HL-60 (cell line): ENCODE data around the gene SH3RF2.

Source experiments
- DNase-seq, 2 experiments: peaks; one replicate each; pipeline ENCODE4 v3.0.0-alpha.2; 2010 to 2020; ENCODE audit warnings: low read depth in 1 of 2, low spot score in 1 of 2
- H3K27ac ChIP-seq: fragments of 250-450 bp; sonication (Bioruptor Pico); replicated peaks from 2 replicates; pipeline ENCODE4 v1.5.1; 2020; ENCODE audit warnings: mild to moderate bottlenecking, moderate library complexity
- H3K27me3 ChIP-seq: fragments of 250-450 bp; sonication (Bioruptor Pico); 2 replicates; pipeline ENCODE4 v1.5.1; 2021; ENCODE audit warnings: mild to moderate bottlenecking, moderate library complexity; ENCODE audit not compliant: insufficient read depth, poor library complexity, severe bottlenecking
- H3K4me3 ChIP-seq: replicated peaks from 2 replicates; pipeline ENCODE4 v1.5.1; 2011; ENCODE audit warnings: mild to moderate bottlenecking, control low read depth, low read length; ENCODE audit not compliant: insufficient read depth
- CTCF ChIP-seq: IDR thresholded peaks from one replicate; pipeline ENCODE4 v1.5.1; 2011; ENCODE audit warnings: low read length, control low read depth, inconsistent platforms; ENCODE audit not compliant: insufficient read depth
- GABPA ChIP-seq: IDR thresholded peaks from 2 replicates; pipeline ENCODE4 v1.6.1; 2012; ENCODE audit warnings: low read depth
- POLR2AphosphoS5 ChIP-seq: IDR thresholded peaks from 2 replicates; pipeline ENCODE4 v1.6.1; 2012; ENCODE audit warnings: low read depth
- SPI1 ChIP-seq: IDR thresholded peaks from 2 replicates; pipeline ENCODE4 v1.6.1; 2012; ENCODE audit warnings: low read depth, mild to moderate bottlenecking, borderline replicate concordance
- TF ChIP-seq, protein P1 (sequence below): IDR thresholded peaks from 2 replicates; pipeline ENCODE4 v1.6.1; 2012; ENCODE audit warnings: low read depth; ENCODE audit not compliant: insufficient replicate concordance

SH3RF2 gene

DNA sequence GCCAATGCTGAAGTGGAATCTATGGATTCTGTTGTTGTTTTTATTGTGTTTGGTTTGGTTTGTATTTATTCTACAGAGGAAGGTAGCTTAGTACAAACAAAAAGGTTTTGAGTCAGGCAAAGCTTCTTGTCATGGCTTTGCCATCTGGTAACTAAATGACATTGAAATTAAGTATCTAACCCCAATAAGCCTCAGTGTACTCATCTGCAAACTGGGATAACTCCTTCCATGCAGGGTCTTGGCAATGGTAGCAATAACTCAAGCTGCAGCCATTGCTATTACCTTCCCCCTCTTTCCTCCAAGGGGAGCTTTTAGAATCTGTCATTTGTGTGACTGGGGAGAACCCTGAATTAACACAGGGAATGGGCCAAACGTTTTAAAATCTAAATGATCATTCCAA is 89.3 kb downstream of the SH3RF2 start:
- Histone ChIP-seq H3K27ac (no peak overlapping the region), H3K27me3 (no peaks in the 10 kb centered on the region), H3K4me3 (no peak overlapping the region)
- DNase-seq, result no peak
- TF ChIP-seq, protein P1, sequence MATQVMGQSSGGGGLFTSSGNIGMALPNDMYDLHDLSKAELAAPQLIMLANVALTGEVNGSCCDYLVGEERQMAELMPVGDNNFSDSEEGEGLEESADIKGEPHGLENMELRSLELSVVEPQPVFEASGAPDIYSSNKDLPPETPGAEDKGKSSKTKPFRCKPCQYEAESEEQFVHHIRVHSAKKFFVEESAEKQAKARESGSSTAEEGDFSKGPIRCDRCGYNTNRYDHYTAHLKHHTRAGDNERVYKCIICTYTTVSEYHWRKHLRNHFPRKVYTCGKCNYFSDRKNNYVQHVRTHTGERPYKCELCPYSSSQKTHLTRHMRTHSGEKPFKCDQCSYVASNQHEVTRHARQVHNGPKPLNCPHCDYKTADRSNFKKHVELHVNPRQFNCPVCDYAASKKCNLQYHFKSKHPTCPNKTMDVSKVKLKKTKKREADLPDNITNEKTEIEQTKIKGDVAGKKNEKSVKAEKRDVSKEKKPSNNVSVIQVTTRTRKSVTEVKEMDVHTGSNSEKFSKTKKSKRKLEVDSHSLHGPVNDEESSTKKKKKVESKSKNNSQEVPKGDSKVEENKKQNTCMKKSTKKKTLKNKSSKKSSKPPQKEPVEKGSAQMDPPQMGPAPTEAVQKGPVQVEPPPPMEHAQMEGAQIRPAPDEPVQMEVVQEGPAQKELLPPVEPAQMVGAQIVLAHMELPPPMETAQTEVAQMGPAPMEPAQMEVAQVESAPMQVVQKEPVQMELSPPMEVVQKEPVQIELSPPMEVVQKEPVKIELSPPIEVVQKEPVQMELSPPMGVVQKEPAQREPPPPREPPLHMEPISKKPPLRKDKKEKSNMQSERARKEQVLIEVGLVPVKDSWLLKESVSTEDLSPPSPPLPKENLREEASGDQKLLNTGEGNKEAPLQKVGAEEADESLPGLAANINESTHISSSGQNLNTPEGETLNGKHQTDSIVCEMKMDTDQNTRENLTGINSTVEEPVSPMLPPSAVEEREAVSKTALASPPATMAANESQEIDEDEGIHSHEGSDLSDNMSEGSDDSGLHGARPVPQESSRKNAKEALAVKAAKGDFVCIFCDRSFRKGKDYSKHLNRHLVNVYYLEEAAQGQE, result no peak
- TF ChIP-seq CTCF (no peak), POLR2AphosphoS5 (no peak), SPI1 (no peak), GABPA (no peak)

GRCh38 chr5:146026307-146027010 is 90.1 kb downstream of the SH3RF2 start:
- no peak for DNase-seq
- Histone ChIP-seq H3K4me3 (no peak overlapping the region), H3K27me3 (no peaks in the 10 kb centered on the region), H3K27ac (no peak overlapping the region)
- no peak for TF ChIP-seq SPI1
- TF ChIP-seq GABPA, result no peak
- no peak for TF ChIP-seq POLR2AphosphoS5
- TF ChIP-seq, protein P1, result no peak
- no peak for TF ChIP-seq CTCF

- H3K27me3 ChIP-seq, result no peaks in the 10 kb centered on the region
- DNase-seq, result no peak
- no peak overlapping the region for H3K27ac ChIP-seq
- no peak for TF ChIP-seq CTCF
- TF ChIP-seq GABPA, result no peak
- TF ChIP-seq POLR2AphosphoS5, result no peak
- TF ChIP-seq SPI1, result no peak
- TF ChIP-seq, protein P1, result no peak
- no peak overlapping the region for H3K4me3 ChIP-seq
Observed at GRCh38 chr5:146027751-146028150, 91.4 kb downstream of the SH3RF2 start.
